ENCODE data around the gene RAI14. TPM values are rescaled to one million over a fixed set of nuclear protein-coding genes. Genes with fewer than 3 reads are reported as not detected.

Gene RAI14
- total and polyA plus RNA-seq, 2 donors (not counting 3 experiments of a cell fraction or from before 2014, with no cell fraction given) = 114 to 369 TPM

- intact Hi-C loops (cut with micrococcal nuclease) (no loop called here), dilution Hi-C loops (cut with MboI; ENCODE audit: extremely low pct_ligation_motif_present, low sequenced_read_pairs) (no loop called here)
- H3K4me3 ChIP-seq (replicated peaks in 1 of 3; ENCODE audit: insufficient read depth in 1 of 3, low read depth in 1 of 3, low read length in 3 of 3) = no peak overlapping the region
- TF ChIP-seq EZH2 (IDR thresholded peaks at IDR 0.05; ENCODE audit: borderline replicate concordance, low read depth, low read length, severe bottlenecking) (no peak), MYC (IDR thresholded peaks at IDR 0.05; ENCODE audit: low read depth, low read length) (no peak), GATA2 (IDR thresholded peaks at IDR 0.05; ENCODE audit: insufficient read depth, insufficient read length, low read depth, low read length) (no peak), FOS (IDR thresholded peaks at IDR 0.05; ENCODE audit: borderline replicate concordance, insufficient read depth, low read length) (no peak), POLR2AphosphoS5 (IDR thresholded peaks at IDR 0.05; ENCODE audit: insufficient read depth, low read depth, low read length) (no peak), CTCF (IDR thresholded peaks at IDR 0.05; ENCODE audit: extremely low read depth in 1 of 2, insufficient read depth in 1 of 2, low read depth in 1 of 2, low read length in 2 of 2) (no peak), POLR2A (IDR thresholded peaks at IDR 0.05; ENCODE audit: low read depth, low read length) (no peak), JUN (IDR thresholded peaks at IDR 0.05; ENCODE audit: borderline replicate concordance, insufficient read depth, insufficient read length, low read depth) (no peak), MAX (IDR thresholded peaks at IDR 0.05; ENCODE audit: insufficient read depth, insufficient read length) (no peak)
- BruUV-seq (replicated peaks) = no TSS peak
- peaks cover 34 to 61% of the 10 kb centered on the region in 2 experiments for H3K36me3 ChIP-seq (ENCODE audit: control insufficient read depth in 2 of 2, extremely low read depth in 1 of 2, insufficient read depth in 2 of 2, low read length in 2 of 2)
- no peak overlapping the region for H3K9ac ChIP-seq (replicated peaks; ENCODE audit: extremely low read depth, insufficient read depth, low read length)
- POLR2A ChIA-PET = no interaction called here
- no peak overlapping the region for H3K4me2 ChIP-seq (ENCODE audit: insufficient read depth, low read length)
- H2AFZ ChIP-seq (ENCODE audit: low read depth, low read length) = no peak overlapping the region
- H3K9me3 ChIP-seq (replicated peaks; ENCODE audit: control insufficient read depth, insufficient read depth, low read length) = no peaks in the 10 kb centered on the region
- no peak overlapping the region for H3K27ac ChIP-seq (ENCODE audit: insufficient read depth, low read depth, low read length)
- H3K9me1 ChIP-seq (replicated peaks; ENCODE audit: control insufficient read depth, extremely low read depth, insufficient read depth, low read length) = no peaks in the 10 kb centered on the region
- FAIRE-seq (no peak), DNase-seq (ENCODE audit: low read depth, low spot score) (no peak)
- no peaks in the 10 kb centered on the region for H3K79me2 ChIP-seq (ENCODE audit: control insufficient read depth, insufficient read depth, low read length)
- no peaks in the 10 kb centered on the region for H3K27me3 ChIP-seq (ENCODE audit: control insufficient read depth in 2 of 2, insufficient read depth in 2 of 2, low read length in 2 of 2)
- CTCF ChIA-PET = no interaction called here
- no peaks in the 10 kb centered on the region for H4K20me1 ChIP-seq (replicated peaks; ENCODE audit: control insufficient read depth, extremely low read depth, insufficient read depth, low read length)
- no peaks in the 10 kb centered on the region for H3K4me1 ChIP-seq (ENCODE audit: control insufficient read depth, extremely low read depth, insufficient read depth, low read length)
Observed at GRCh38 chr5:34820593-34820992, 164.5 kb downstream of the RAI14 start.

Data from endothelial cell of umbilical vein (primary cell).